ENCODE measurements around the gene KRT23. TPM values are rescaled to one million over a fixed set of nuclear protein-coding genes. Genes with fewer than 3 reads are reported as not detected.

KRT23 gene
- total RNA-seq, 1 experiment from 2014 or later: not detected

DNA sequence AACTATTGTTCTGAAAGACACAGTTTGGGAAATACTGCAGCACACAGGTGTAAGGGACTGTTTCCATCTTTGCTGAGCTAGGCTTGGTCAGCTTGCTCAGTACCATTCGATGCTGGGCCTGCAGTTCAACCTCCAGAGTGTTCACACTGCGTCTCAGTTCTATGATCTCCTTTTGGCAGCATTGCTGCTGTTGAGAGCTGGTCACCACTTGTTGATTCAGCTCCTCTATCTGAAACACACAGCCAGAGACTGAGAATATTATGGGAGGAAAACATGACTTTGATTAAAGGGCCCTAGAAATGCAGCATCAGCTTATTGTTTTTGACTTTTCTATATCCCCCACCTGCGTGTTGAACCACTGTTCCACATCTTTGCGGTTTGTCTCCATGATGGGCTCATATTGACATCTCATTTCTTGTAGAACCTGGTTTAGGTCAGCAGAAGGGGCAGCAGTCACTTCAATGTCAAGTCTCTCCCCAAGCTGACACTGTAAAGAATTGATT is 24.7 kb upstream of the KRT23 start:
- ChIA-PET POLR2A (interaction anchor here (0.7 to 0.8 kb wide), 2 partner anchors 15 to 575 kb away, joined by 3 to 5 read pairs; no protein-coding TSS in a partner anchor), CTCF (interaction anchor here (0.9 to 1.4 kb wide), 3 partner anchors 10 to 715 kb away, joined by 3 to 4 read pairs (median 4); no protein-coding TSS in a partner anchor)
- peaks cover 10% of the 10 kb centered on the region for H3K4me1 Mint-ChIP-seq (ENCODE audit: insufficient read depth, unreplicated experiment)
- intact Hi-C loops (cut with micrococcal nuclease): no loop called here
- no peaks in the 10 kb centered on the region for H3K27me3 Mint-ChIP-seq (ENCODE audit: insufficient read depth, unreplicated experiment)
- DNase-seq (ENCODE audit: unreplicated experiment): no peak
- no TSS peak for BruUV-seq (replicated peaks)
- TF ChIP-seq, protein P1, sequence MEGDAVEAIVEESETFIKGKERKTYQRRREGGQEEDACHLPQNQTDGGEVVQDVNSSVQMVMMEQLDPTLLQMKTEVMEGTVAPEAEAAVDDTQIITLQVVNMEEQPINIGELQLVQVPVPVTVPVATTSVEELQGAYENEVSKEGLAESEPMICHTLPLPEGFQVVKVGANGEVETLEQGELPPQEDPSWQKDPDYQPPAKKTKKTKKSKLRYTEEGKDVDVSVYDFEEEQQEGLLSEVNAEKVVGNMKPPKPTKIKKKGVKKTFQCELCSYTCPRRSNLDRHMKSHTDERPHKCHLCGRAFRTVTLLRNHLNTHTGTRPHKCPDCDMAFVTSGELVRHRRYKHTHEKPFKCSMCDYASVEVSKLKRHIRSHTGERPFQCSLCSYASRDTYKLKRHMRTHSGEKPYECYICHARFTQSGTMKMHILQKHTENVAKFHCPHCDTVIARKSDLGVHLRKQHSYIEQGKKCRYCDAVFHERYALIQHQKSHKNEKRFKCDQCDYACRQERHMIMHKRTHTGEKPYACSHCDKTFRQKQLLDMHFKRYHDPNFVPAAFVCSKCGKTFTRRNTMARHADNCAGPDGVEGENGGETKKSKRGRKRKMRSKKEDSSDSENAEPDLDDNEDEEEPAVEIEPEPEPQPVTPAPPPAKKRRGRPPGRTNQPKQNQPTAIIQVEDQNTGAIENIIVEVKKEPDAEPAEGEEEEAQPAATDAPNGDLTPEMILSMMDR (IDR thresholded peaks at IDR 0.05; ENCODE audit: unreplicated experiment): no peak
- H3K4me3 Mint-ChIP-seq (ENCODE audit: unreplicated experiment): no peak overlapping the region
- H3K36me3 Mint-ChIP-seq (ENCODE audit: insufficient read depth, unreplicated experiment): no peaks in the 10 kb centered on the region
- H3K9me3 Mint-ChIP-seq (ENCODE audit: unreplicated experiment): no peaks in the 10 kb centered on the region
- H3K27ac Mint-ChIP-seq (ENCODE audit: low read depth, unreplicated experiment): no peak overlapping the region

DNA sequence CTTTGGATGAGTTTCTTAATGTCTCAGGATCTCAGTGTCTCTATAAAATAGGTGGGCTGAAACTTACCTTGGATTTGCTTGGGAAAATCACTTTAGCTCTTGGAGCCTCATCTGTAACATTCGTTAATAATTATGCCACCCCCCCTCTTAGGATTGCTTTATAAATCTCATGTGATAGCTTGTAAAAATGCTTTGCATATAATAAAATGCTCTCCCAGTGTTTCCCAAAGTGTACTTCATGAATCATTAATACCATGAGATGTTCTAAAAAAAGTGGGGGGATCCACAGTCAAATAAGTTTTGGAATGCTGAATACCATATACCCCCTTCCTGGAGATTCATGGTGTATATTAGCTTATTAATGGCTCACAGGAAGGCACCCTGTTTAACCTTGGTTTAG is 24.1 kb upstream of the KRT23 start:
- CTCF ChIA-PET: interaction anchor here (0.7 to 1.4 kb wide), 3 partner anchors 9 to 49 kb away, joined by 3 to 4 read pairs (median 3); no protein-coding TSS in a partner anchor
- H3K36me3 Mint-ChIP-seq (ENCODE audit: insufficient read depth, unreplicated experiment): no peaks in the 10 kb centered on the region
- no TSS peak for BruUV-seq (replicated peaks)
- H3K4me1 Mint-ChIP-seq (ENCODE audit: insufficient read depth, unreplicated experiment): peaks cover 15% of the 10 kb centered on the region
- POLR2A ChIA-PET: no interaction called here
- no peaks in the 10 kb centered on the region for H3K27me3 Mint-ChIP-seq (ENCODE audit: insufficient read depth, unreplicated experiment)
- intact Hi-C loops (cut with micrococcal nuclease): no loop called here
- TF ChIP-seq, protein P1 (IDR thresholded peaks at IDR 0.05; ENCODE audit: unreplicated experiment): no peak
- H3K27ac Mint-ChIP-seq (ENCODE audit: low read depth, unreplicated experiment): no peak overlapping the region
- DNase-seq (ENCODE audit: unreplicated experiment): no peak
- no peaks in the 10 kb centered on the region for H3K9me3 Mint-ChIP-seq (ENCODE audit: unreplicated experiment)
- H3K4me3 Mint-ChIP-seq (ENCODE audit: unreplicated experiment): no peak overlapping the region

DNA sequence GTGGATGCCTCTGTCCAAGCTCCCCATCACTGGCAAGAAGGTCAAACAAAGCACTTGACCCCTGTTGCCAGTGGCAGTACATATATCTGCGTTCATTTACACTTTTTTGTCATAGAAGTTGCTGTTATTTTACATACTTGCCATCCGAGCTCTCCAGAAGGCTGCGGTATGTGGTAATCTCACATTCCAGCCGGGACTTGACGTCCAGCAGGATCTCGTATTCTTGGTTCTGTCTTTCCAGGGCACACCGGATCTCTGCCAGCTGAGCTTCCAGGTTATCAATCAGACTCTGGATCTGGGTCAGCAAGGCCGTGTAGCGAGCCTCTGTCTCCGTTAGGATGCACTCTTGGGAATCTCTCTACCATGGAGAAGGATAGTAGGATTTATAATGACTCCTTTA is 22.7 kb upstream of the KRT23 start:
- DNase-seq (ENCODE audit: unreplicated experiment): no peak
- intact Hi-C loops (cut with micrococcal nuclease): no loop called here
- peaks cover 21% of the 10 kb centered on the region for H3K4me1 Mint-ChIP-seq (ENCODE audit: insufficient read depth, unreplicated experiment)
- no peaks in the 10 kb centered on the region for H3K36me3 Mint-ChIP-seq (ENCODE audit: insufficient read depth, unreplicated experiment)
- no TSS peak for BruUV-seq (replicated peaks)
- TF ChIP-seq, protein P1 (IDR thresholded peaks at IDR 0.05; ENCODE audit: unreplicated experiment): no peak
- H3K4me3 Mint-ChIP-seq (ENCODE audit: unreplicated experiment): no peak overlapping the region
- ChIA-PET CTCF (interaction anchor here (0.6 to 1.7 kb wide), 2 partner anchors 50 to 336 kb away, joined by 3 to 5 read pairs; no protein-coding TSS in a partner anchor), POLR2A (interaction anchor here (1.2 kb wide), 1 partner anchor 23 kb away, joined by 3 read pairs; the partner anchor contains the start of gene KRT23)
- no peak overlapping the region for H3K27ac Mint-ChIP-seq (ENCODE audit: low read depth, unreplicated experiment)
- no peaks in the 10 kb centered on the region for H3K27me3 Mint-ChIP-seq (ENCODE audit: insufficient read depth, unreplicated experiment)
- H3K9me3 Mint-ChIP-seq (ENCODE audit: unreplicated experiment): no peaks in the 10 kb centered on the region

DNA sequence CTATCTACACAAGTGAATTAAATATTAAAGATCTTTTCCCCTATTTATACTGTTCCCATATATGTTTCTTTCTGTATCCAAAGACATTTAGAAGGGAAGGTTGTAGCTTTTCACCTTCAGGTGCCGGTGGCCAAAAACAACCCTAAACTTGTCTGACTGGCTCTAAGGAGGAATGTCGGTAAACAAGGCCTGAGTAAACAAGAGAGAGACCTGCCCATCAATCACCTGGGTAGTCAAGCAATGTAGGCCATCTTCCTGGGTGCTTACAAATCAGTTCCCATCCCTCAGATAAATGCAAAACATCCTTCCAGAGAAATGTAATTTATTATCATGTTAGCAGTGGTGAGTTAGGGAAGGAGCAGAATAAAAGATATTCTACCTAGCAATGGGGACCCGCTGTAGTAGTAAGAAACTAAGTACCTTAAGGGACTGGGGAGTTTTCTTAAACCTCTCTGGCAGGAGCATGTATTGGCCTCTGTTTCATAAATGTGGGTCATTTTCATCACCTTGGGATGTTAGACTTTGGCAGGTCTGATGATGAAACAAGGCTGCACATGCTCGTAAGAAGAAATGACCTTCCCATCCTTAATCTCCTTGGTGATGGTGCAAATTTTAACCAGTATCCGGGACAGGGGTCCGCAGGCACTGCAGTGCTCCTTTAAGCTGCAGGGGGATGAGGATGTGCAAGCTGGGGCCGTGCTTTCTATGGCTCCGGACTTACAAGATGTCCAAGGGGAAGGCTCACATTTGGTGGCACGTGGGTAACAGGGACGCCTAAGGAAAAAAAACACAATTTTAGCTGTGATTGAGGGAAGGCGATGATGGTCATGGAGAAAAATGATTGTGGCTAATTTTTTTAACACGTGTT is 20.9 kb upstream of the KRT23 start:
- TF ChIP-seq, protein P1 (IDR thresholded peaks at IDR 0.05; ENCODE audit: unreplicated experiment): no peak
- Mint-ChIP-seq H3K27me3 (ENCODE audit: insufficient read depth, unreplicated experiment) (no peaks in the 10 kb centered on the region), H3K4me3 (ENCODE audit: unreplicated experiment) (no peak overlapping the region), H3K27ac (ENCODE audit: low read depth, unreplicated experiment) (no peak overlapping the region), H3K4me1 (ENCODE audit: insufficient read depth, unreplicated experiment) (peaks cover 27% of the 10 kb centered on the region), H3K9me3 (ENCODE audit: unreplicated experiment) (no peaks in the 10 kb centered on the region), H3K36me3 (ENCODE audit: insufficient read depth, unreplicated experiment) (no peaks in the 10 kb centered on the region)
- ChIA-PET CTCF (interaction anchor here (0.9 to 1.7 kb wide), 3 partner anchors 48 to 705 kb away, joined by 3 to 5 read pairs (median 3); no protein-coding TSS in a partner anchor), POLR2A (interaction anchor here (1.4 kb wide), 1 partner anchor 48 kb away, joined by 9 read pairs; no protein-coding TSS in a partner anchor)
- DNase-seq (ENCODE audit: unreplicated experiment): no peak
- intact Hi-C loops (cut with micrococcal nuclease): no loop called here
- BruUV-seq (replicated peaks): no TSS peak

All from MCF 10A (cell line).